CD4-positive, alpha-beta T cell (primary cell): Measurements from ENCODE around the gene TMEM30A. TPM values are rescaled to one million over a fixed set of nuclear protein-coding genes. Genes with fewer than 3 reads are reported as not detected.

Experiments used
- ATAC-seq: fragments of 200-7000 bp; cut with Tn5 transposase; one replicate; pipeline ENCODE4 v1.10.0; 2022; ENCODE audit warnings: mild to moderate bottlenecking; ENCODE audit not compliant: poor library complexity
- CTCF ChIA-PET: fragments of 350-600 bp; sonication (Branson Sonifier 250); formaldehyde crosslinking; loops from one replicate; lab custom pipeline; 2021; ENCODE audit warnings: antibody characterized with exemption, inconsistent platforms; lab: Charles Lee
- POLR2A ChIA-PET: fragments of 350-600 bp; sonication (Branson Sonifier 250); formaldehyde crosslinking; loops from one replicate; lab custom pipeline; 2021; ENCODE audit warnings: antibody characterized with exemption, inconsistent platforms; lab: Charles Lee
- DNase-seq, 14 experiments: peaks; one replicate each; pipeline ENCODE4 v3.0.0-alpha.2; 2013 to 2020; ENCODE audit warnings: mixed read lengths in 2 of 14
- H3K27ac ChIP-seq, 2 donors: one replicate each; pipeline versions ENCODE4 v1.5.1 to v1.7.0; 2013; ENCODE audit warnings: low read length in 2 of 2, low read depth in 1 of 2, mild to moderate bottlenecking in 1 of 2
- H3K27me3 ChIP-seq, 2 experiments: 1 replicate in 1 of 2; 2 replicates in 1 of 2; pipeline versions ENCODE4 v1.6.1 to v1.7.0; 2013; ENCODE audit warnings: low read length in 2 of 2, control low read depth in 1 of 2, mild to moderate bottlenecking in 1 of 2, moderate library complexity in 1 of 2; ENCODE audit not compliant: insufficient read depth in 2 of 2, control insufficient read depth in 1 of 2
- H3K36me3 ChIP-seq: one replicate; pipeline ENCODE4 v1.6.1; 2013; ENCODE audit warnings: low read length, control low read depth; ENCODE audit not compliant: insufficient read depth
- H3K4me1 ChIP-seq: one replicate; pipeline ENCODE4 v1.6.1; 2013; ENCODE audit warnings: low read length, control low read depth; ENCODE audit not compliant: insufficient read depth
- H3K4me3 ChIP-seq: one replicate; pipeline ENCODE4 v1.5.1; 2013; ENCODE audit warnings: mild to moderate bottlenecking, low read length, moderate library complexity
- H3K9me3 ChIP-seq, 2 experiments: 1 replicate in 1 of 2; 2 replicates in 1 of 2; pipeline versions ENCODE4 v1.6.1 to v1.7.0; 2013; ENCODE audit warnings: low read length in 2 of 2, mild to moderate bottlenecking in 2 of 2, control low read depth in 1 of 2, moderate library complexity in 1 of 2; ENCODE audit not compliant: control insufficient read depth in 1 of 2, insufficient read depth in 1 of 2
- H3K27ac Mint-ChIP-seq: one replicate; pipeline ENCODE4 v1.8.0; 2020; ENCODE audit warnings: mixed read lengths
- H3K27me3 Mint-ChIP-seq: one replicate; pipeline ENCODE4 v1.8.0; 2021; ENCODE audit warnings: mixed read lengths
- H3K36me3 Mint-ChIP-seq: one replicate; pipeline ENCODE4 v1.8.0; 2021; ENCODE audit warnings: low read depth, mixed read lengths
- H3K4me1 Mint-ChIP-seq: one replicate; pipeline ENCODE4 v1.8.0; 2021; ENCODE audit warnings: low read depth, mixed read lengths
- H3K4me3 Mint-ChIP-seq: one replicate; pipeline ENCODE4 v1.8.0; 2020; ENCODE audit warnings: mild to moderate bottlenecking, mixed read lengths
- H3K9me3 Mint-ChIP-seq: one replicate; pipeline ENCODE4 v1.8.0; 2020; ENCODE audit warnings: mixed read lengths
- CTCF ChIP-seq: fragments of 200-600 bp; IDR thresholded peaks from one replicate; pipeline ENCODE4 v1.8.0; 2022; ENCODE audit warnings: antibody characterized with exemption, mild to moderate bottlenecking
- intact Hi-C, 2 experiments: fragments of 100-400 bp; cut with DNase I in 1 of 2; cut with micrococcal nuclease in 1 of 2; formaldehyde crosslinking; loops; one replicate each; pipeline versions ENCODE4 v1.15.1 to v1.9.0; 2023 to 2025; cut with DNase I, micrococcal nuclease
- polyA plus RNA-seq, 2 donors: library from polyadenylated mRNA; unstranded; fragments of 120-200 nt; gene quantifications; one replicate each; pipeline ENCODE4 v1.2.1, GENCODE V29; 2013
- total RNA-seq, 174 experiments: library from RNA in 2 of 174; stranded (reverse) in 2 of 174; gene quantifications; one replicate each; pipeline ENCODE4 v1.2.3 and lab custom pipeline; 2021 to 2026

Gene TMEM30A
- total RNA-seq (10 to 100 TPM; 29.8 to 33.2 TPM), total RNA-seq (lab: John Stamatoyannopoulos, UW) (91.0 to 228 (median 167) reads per million in 172 experiments)
- polyA plus RNA-seq (2013, experiment 1 of 2), result 61.4 TPM
- 54.6 TPM for polyA plus RNA-seq (2013, experiment 2 of 2)

GRCh38 chr6:75284632-75285282 lies at the start of gene TMEM30A:
TSS of gene TMEM30A (minus strand) at chr6:75284792. CDS start at chr6:75284638, 154 bp downstream.
- Mint-ChIP-seq H3K36me3 (peaks cover 4% of the 10 kb centered on the region), H3K27ac (no peak within 1 kb of the TSS), H3K4me1 (peaks cover 47% of the 10 kb centered on the region), H3K9me3 (no peaks in the 10 kb centered on the region), H3K27me3 (no peaks in the 10 kb centered on the region), H3K4me3 (no peak within 1 kb of the TSS)
- no peaks in the 10 kb centered on the region for H3K27me3 ChIP-seq
- no peak for TF ChIP-seq CTCF
- DNase-seq (peak; percentile 90 to 100 (median 95)), ATAC-seq (peak; percentile 96)
- CTCF ChIA-PET, result interaction anchor here (1.3 to 1.6 kb wide), 5 partner anchors 18 to 1630 kb away, joined by 3 to 4 read pairs (median 3); partner anchors contain the start of genes COX7A2 and SLC17A5
- intact Hi-C loops, result loop anchor here (1.0 to 5.0 kb wide), 5 partner anchors 18 to 1630 kb away; partner anchors contain the start of genes COX7A2 (in 1 of the 2) and SENP6 (in 1 of the 2)
- H3K36me3 ChIP-seq, result no peaks in the 10 kb centered on the region
- POLR2A ChIA-PET, result interaction anchor here (0.6 to 3.7 kb wide), 13 partner anchors 9 to 1833 kb away, joined by 3 to 61 read pairs (median 4); partner anchors contain the start of genes COX7A2, SENP6 and SLC17A5
- H3K4me3 ChIP-seq, result peak within 1 kb of the TSS; percentile 78
- H3K27ac ChIP-seq, result peak within 1 kb of the TSS; percentile 76 to 85
- H3K9me3 ChIP-seq, result no peaks in the 10 kb centered on the region
- peaks cover 9% of the 10 kb centered on the region for H3K4me1 ChIP-seq

GRCh38 chr6:75333676-75334200 lies 49.1 kb upstream of the TMEM30A start:
- ChIA-PET POLR2A (no interaction called here), CTCF (no interaction called here)
- no peaks in the 10 kb centered on the region for H3K9me3 Mint-ChIP-seq
- peaks cover 20% of the 10 kb centered on the region for H3K27me3 Mint-ChIP-seq
- no peak for ATAC-seq
- no peak for DNase-seq
- no peaks in the 10 kb centered on the region for H3K4me1 ChIP-seq
- no peak overlapping the region for H3K4me3 ChIP-seq
- no peak for TF ChIP-seq CTCF
- H3K4me1 Mint-ChIP-seq, result no peaks in the 10 kb centered on the region
- no peak overlapping the region for H3K27ac ChIP-seq
- H3K36me3 Mint-ChIP-seq, result no peaks in the 10 kb centered on the region
- no peaks in the 10 kb centered on the region for H3K27me3 ChIP-seq
- no peaks in the 10 kb centered on the region for H3K9me3 ChIP-seq
- no peak overlapping the region for H3K27ac Mint-ChIP-seq
- intact Hi-C loops, result no loop called here
- no peaks in the 10 kb centered on the region for H3K36me3 ChIP-seq
- H3K4me3 Mint-ChIP-seq, result no peak overlapping the region

- no peaks in the 10 kb centered on the region for H3K4me1 Mint-ChIP-seq
- intact Hi-C loops, result no loop called here
- Histone ChIP-seq H3K9me3 (no peaks in the 10 kb centered on the region), H3K27ac (no peak overlapping the region), H3K4me3 (no peak overlapping the region), H3K4me1 (no peaks in the 10 kb centered on the region), H3K36me3 (no peaks in the 10 kb centered on the region), H3K27me3 (no peaks in the 10 kb centered on the region)
- no peaks in the 10 kb centered on the region for H3K9me3 Mint-ChIP-seq
- ChIA-PET CTCF (no interaction called here), POLR2A (no interaction called here)
- H3K36me3 Mint-ChIP-seq, result no peaks in the 10 kb centered on the region
- no peak overlapping the region for H3K4me3 Mint-ChIP-seq
- ATAC-seq, result no peak
- no peak for TF ChIP-seq CTCF
- H3K27ac Mint-ChIP-seq, result no peak overlapping the region
- DNase-seq, result no peak
- peaks cover 21% of the 10 kb centered on the region for H3K27me3 Mint-ChIP-seq
These were observed 46.6 kb upstream of the TMEM30A start for GRCh38 chr6:75331151-75331550.
